ENCODE results near the gene FOXD4L4.
"Not testable (repeated sequence)": the region's sequence is repeated elsewhere in the genome, so short reads cannot be mapped to it uniquely, and the experiment has no call there.

DNA sequence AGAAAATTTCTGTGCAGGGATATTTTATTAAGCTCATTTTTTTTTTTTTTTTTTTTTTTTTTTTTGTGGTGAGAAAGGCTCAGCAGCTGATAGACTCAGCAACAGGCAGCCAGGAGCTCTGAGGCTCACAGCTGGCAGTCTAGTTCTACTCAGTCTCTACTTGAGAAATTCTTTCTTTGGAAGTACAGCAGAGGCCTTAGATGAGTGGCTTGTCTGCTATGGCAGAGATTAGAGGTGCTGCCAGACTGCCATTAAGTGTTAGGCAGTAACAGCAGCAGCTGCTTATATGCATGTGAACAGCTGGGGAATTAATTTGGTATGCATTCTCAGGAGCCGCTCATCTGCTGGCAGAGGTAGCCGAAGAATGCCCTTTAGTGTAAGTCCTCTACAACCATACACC, 33.4 kb upstream of the FOXD4L4 start:
- TF ChIP-seq SUZ12 (IDR thresholded peaks at IDR 0.05); SP1 (IDR thresholded peaks at IDR 0.05); TARDBP (IDR thresholded peaks at IDR 0.05); FOXM1 (IDR thresholded peaks at IDR 0.05; ENCODE audit: borderline replicate concordance); ELF4 (IDR thresholded peaks at IDR 0.05): not testable (repeated sequence)

Measured in HEK293T (cell line).